ENCODE results near the gene MYL4. TPM values are rescaled to one million over a fixed set of nuclear protein-coding genes. Genes with fewer than 3 reads are reported as not detected.

Gene MYL4
- polyA plus RNA-seq, 6 donors from 2014 or later = 0.53 to 0.55 TPM; not detected in 4

GRCh38 chr17:47200325-47200664, 8.9 kb upstream of the MYL4 start:
- H3K4me1 Mint-ChIP-seq = peaks cover 38 to 66% (median 47%) of the 10 kb centered on the region in 3 donors
- no peak for DNase-seq
- peak; percentile 30 to 35 for ATAC-seq (ENCODE audit: low read depth in 2 of 2)
- H3K9me3 Mint-ChIP-seq = no peaks in the 10 kb centered on the region
- peak overlapping the region; percentile 59 to 96 (median 84) for H3K4me3 Mint-ChIP-seq
- no peaks in the 10 kb centered on the region for H3K36me3 Mint-ChIP-seq
- H3K27ac Mint-ChIP-seq = peak overlapping the region; percentile 81 to 99 (median 98)
- no peaks in the 10 kb centered on the region for H3K27me3 Mint-ChIP-seq

GRCh38 chr17:47201166-47201565, 8.0 kb upstream of the MYL4 start:
- H3K4me1 Mint-ChIP-seq = peaks cover 43 to 69% (median 55%) of the 10 kb centered on the region in 3 donors
- H3K9me3 Mint-ChIP-seq = no peaks in the 10 kb centered on the region
- peak overlapping the region; percentile 66 to 99 (median 96) for H3K27ac Mint-ChIP-seq
- H3K36me3 Mint-ChIP-seq = no peaks in the 10 kb centered on the region
- no peak for DNase-seq
- no peaks in the 10 kb centered on the region for H3K27me3 Mint-ChIP-seq
- H3K4me3 Mint-ChIP-seq = peak overlapping the region in 3 of 8 donors; percentile 13 to 83 (median 39)
- ATAC-seq (ENCODE audit: low read depth in 2 of 2) = no peak

GRCh38 chr17:47203984-47204721, 5.0 kb upstream of the MYL4 start:
- Mint-ChIP-seq H3K27me3 (no peaks in the 10 kb centered on the region), H3K9me3 (no peaks in the 10 kb centered on the region), H3K27ac (peak overlapping the region; percentile 90 to 99 (median 97)), H3K36me3 (no peaks in the 10 kb centered on the region), H3K4me1 (peaks cover 69 to 88% (median 79%) of the 10 kb centered on the region in 3 donors), H3K4me3 (peak overlapping the region; percentile 65 to 91 (median 84))
- DNase-seq = peak; percentile 25
- no peak for ATAC-seq (ENCODE audit: low read depth in 2 of 2)

GRCh38 chr17:47204722-47205418, 4.3 kb upstream of the MYL4 start:
- peak overlapping the region; percentile 90 to 99 (median 97) for H3K27ac Mint-ChIP-seq
- no peaks in the 10 kb centered on the region for H3K27me3 Mint-ChIP-seq
- peak; percentile 68 for DNase-seq
- ATAC-seq (ENCODE audit: low read depth in 2 of 2) = peak; percentile 66 to 71
- H3K36me3 Mint-ChIP-seq = no peaks in the 10 kb centered on the region
- peak overlapping the region; percentile 65 to 91 (median 84) for H3K4me3 Mint-ChIP-seq
- peaks cover 67 to 90% (median 83%) of the 10 kb centered on the region in 3 donors for H3K4me1 Mint-ChIP-seq
- no peaks in the 10 kb centered on the region for H3K9me3 Mint-ChIP-seq

- peak; percentile 77 for DNase-seq
- Mint-ChIP-seq H3K27me3 (no peaks in the 10 kb centered on the region), H3K4me1 (peaks cover 61 to 84% (median 76%) of the 10 kb centered on the region in 3 donors)
Measured at GRCh38 chr17:47205419-47205963, 3.7 kb upstream of the MYL4 start.

GRCh38 chr17:47207143-47208067, 1.7 kb upstream of the MYL4 start:
- Mint-ChIP-seq H3K9me3 (no peaks in the 10 kb centered on the region), H3K4me3 (peak overlapping the region in 7 of 8 donors; percentile 23 to 86 (median 42)), H3K27me3 (no peaks in the 10 kb centered on the region), H3K4me1 (peaks cover 61 to 68% (median 68%) of the 10 kb centered on the region in 3 donors), H3K27ac (peak overlapping the region in 5 of 6 donors; percentile 59 to 97 (median 90)), H3K36me3 (no peaks in the 10 kb centered on the region)
- ATAC-seq (ENCODE audit: low read depth in 2 of 2) (no peak), DNase-seq (no peak)

More at GRCh38 chr17:47205419-47205963, 3.7 kb upstream of the MYL4 start:
- ATAC-seq (ENCODE audit: low read depth in 2 of 2) = peak; percentile 85 to 86
- Mint-ChIP-seq H3K36me3 (no peaks in the 10 kb centered on the region), H3K27ac (peak overlapping the region; percentile 90 to 99 (median 97)), H3K4me3 (peak overlapping the region; percentile 65 to 91 (median 84)), H3K9me3 (no peaks in the 10 kb centered on the region)

- ATAC-seq (ENCODE audit: low read depth in 2 of 2) = no peak
- H3K27me3 Mint-ChIP-seq = no peaks in the 10 kb centered on the region
- H3K9me3 Mint-ChIP-seq = no peaks in the 10 kb centered on the region
- DNase-seq = no peak
- peak overlapping the region in 1 of 8 donors; percentile 11 for H3K4me3 Mint-ChIP-seq
- no peaks in the 10 kb centered on the region for H3K36me3 Mint-ChIP-seq
- peak overlapping the region in 3 of 6 donors; percentile 10 to 91 (median 75) for H3K27ac Mint-ChIP-seq
- H3K4me1 Mint-ChIP-seq = peaks cover 46 to 54% (median 52%) of the 10 kb centered on the region in 3 donors
Measured at GRCh38 chr17:47209499-47209898, 351 bp downstream of the MYL4 start.

- Mint-ChIP-seq H3K9me3 (no peaks in the 10 kb centered on the region), H3K4me1 (peaks cover 40 to 48% (median 46%) of the 10 kb centered on the region in 3 donors), H3K27me3 (no peaks in the 10 kb centered on the region), H3K4me3 (peak overlapping the region in 1 of 8 donors; percentile 10), H3K36me3 (no peaks in the 10 kb centered on the region), H3K27ac (peak overlapping the region in 1 of 6 donors; percentile 16)
- DNase-seq (no peak), ATAC-seq (ENCODE audit: low read depth in 2 of 2) (no peak)
Measured at GRCh38 chr17:47210105-47210504, 957 bp downstream of the MYL4 start.

GRCh38 chr17:47210779-47211178, 1.6 kb downstream of the MYL4 start:
- Mint-ChIP-seq H3K4me1 (peaks cover 34 to 41% (median 39%) of the 10 kb centered on the region in 3 donors), H3K9me3 (no peaks in the 10 kb centered on the region), H3K36me3 (no peaks in the 10 kb centered on the region), H3K27me3 (no peaks in the 10 kb centered on the region), H3K27ac (peak overlapping the region in 3 of 6 donors; percentile 51 to 89 (median 70)), H3K4me3 (no peak overlapping the region)
- ATAC-seq (ENCODE audit: low read depth in 2 of 2) (no peak), DNase-seq (no peak)

- H3K4me3 Mint-ChIP-seq = no peak overlapping the region
- H3K4me1 Mint-ChIP-seq = peaks cover 21 to 31% (median 23%) of the 10 kb centered on the region in 3 donors
- H3K9me3 Mint-ChIP-seq = no peaks in the 10 kb centered on the region
- no peak for DNase-seq
- no peaks in the 10 kb centered on the region for H3K27me3 Mint-ChIP-seq
- no peaks in the 10 kb centered on the region for H3K36me3 Mint-ChIP-seq
- H3K27ac Mint-ChIP-seq = peak overlapping the region in 1 of 6 donors; percentile 28
- no peak for ATAC-seq (ENCODE audit: low read depth in 2 of 2)
Measured at GRCh38 chr17:47212458-47212857, 3.3 kb downstream of the MYL4 start.

- DNase-seq = no peak
- no peak overlapping the region for H3K27ac Mint-ChIP-seq
- no peak overlapping the region for H3K4me3 Mint-ChIP-seq
Measured at GRCh38 chr17:47213540-47213939, 4.4 kb downstream of the MYL4 start.

GRCh38 chr17:47214931-47215330, 5.8 kb downstream of the MYL4 start:
- H3K27me3 Mint-ChIP-seq = no peaks in the 10 kb centered on the region
- DNase-seq = no peak
- ATAC-seq (ENCODE audit: low read depth in 2 of 2) = no peak
- H3K4me3 Mint-ChIP-seq = no peak overlapping the region
- H3K4me1 Mint-ChIP-seq = peaks cover 17 to 28% (median 19%) of the 10 kb centered on the region in 3 donors
- no peak overlapping the region for H3K27ac Mint-ChIP-seq
- H3K36me3 Mint-ChIP-seq = no peaks in the 10 kb centered on the region
- no peaks in the 10 kb centered on the region for H3K9me3 Mint-ChIP-seq

More at GRCh38 chr17:47213540-47213939, 4.4 kb downstream of the MYL4 start:
- ATAC-seq (ENCODE audit: low read depth in 2 of 2) = no peak
- H3K27me3 Mint-ChIP-seq = no peaks in the 10 kb centered on the region
- no peaks in the 10 kb centered on the region for H3K9me3 Mint-ChIP-seq
- no peaks in the 10 kb centered on the region for H3K36me3 Mint-ChIP-seq
- peaks cover 11 to 29% (median 15%) of the 10 kb centered on the region in 3 donors for H3K4me1 Mint-ChIP-seq
